Epithelial cell of proximal tubule (primary cell): ENCODE results near the gene TANGO6. TPM values are rescaled to one million over a fixed set of nuclear protein-coding genes. Genes with fewer than 3 reads are reported as not detected.

Experiments used
- DNase-seq: peaks from one replicate; pipeline ENCODE4 v3.0.0-alpha.2; 2011; ENCODE audit warnings: low read depth
- H3K4me3 ChIP-seq: 2 replicates; pipeline ENCODE4 v1.5.1; 2011; ENCODE audit warnings: low read depth, mild to moderate bottlenecking, low read length
- CTCF ChIP-seq: conservative IDR thresholded peaks from 2 replicates; pipeline ENCODE4 v1.5.1; 2012; ENCODE audit warnings: low read depth, mild to moderate bottlenecking, low read length
- total RNA-seq: library from RNA; depleted of rRNA; stranded (reverse); fragments of >200 nt; gene quantifications from 2 replicates; pipeline ENCODE4 v1.2.3, GENCODE V29; 2015

The TANGO6 gene
- total RNA-seq, 1 donor from 2014 or later: 20.0 TPM

GRCh38 chr16:68980695-68981315 is 137.5 kb downstream of the TANGO6 start:
- H3K4me3 ChIP-seq: no peak overlapping the region
- no peak for TF ChIP-seq CTCF
- DNase-seq: no peak

- no peak for TF ChIP-seq CTCF
- no peak for DNase-seq
- no peak overlapping the region for H3K4me3 ChIP-seq
These were observed 138.6 kb downstream of the TANGO6 start for GRCh38 chr16:68981971-68982370.

GRCh38 chr16:68984467-68984866 is 141.1 kb downstream of the TANGO6 start:
- no peak for TF ChIP-seq CTCF
- no peak for DNase-seq
- no peak overlapping the region for H3K4me3 ChIP-seq

- DNase-seq: no peak
- no peak overlapping the region for H3K4me3 ChIP-seq
- no peak for TF ChIP-seq CTCF
These were observed 141.9 kb downstream of the TANGO6 start for GRCh38 chr16:68985268-68985667.

- no peak for TF ChIP-seq CTCF
- DNase-seq: no peak
These were observed 142.5 kb downstream of the TANGO6 start for GRCh38 chr16:68985855-68986254.

GRCh38 chr16:68987734-68988457 is 144.6 kb downstream of the TANGO6 start:
- no peak for TF ChIP-seq CTCF
- no peak for DNase-seq
- no peak overlapping the region for H3K4me3 ChIP-seq

More at GRCh38 chr16:68985855-68986254, 142.5 kb downstream of the TANGO6 start:
- H3K4me3 ChIP-seq: no peak overlapping the region
